Suppressor macrophage (primary cell): ENCODE measurements around the gene PLBD1.
A peak's percentile ranks its signal among the peaks of the same experiment; 100 is the strongest.

Experiments used
- DNase-seq, 4 experiments: peaks; one replicate each; pipeline ENCODE4 v3.0.0-alpha.2; 2020 to 2022

Gene PLBD1

DNA sequence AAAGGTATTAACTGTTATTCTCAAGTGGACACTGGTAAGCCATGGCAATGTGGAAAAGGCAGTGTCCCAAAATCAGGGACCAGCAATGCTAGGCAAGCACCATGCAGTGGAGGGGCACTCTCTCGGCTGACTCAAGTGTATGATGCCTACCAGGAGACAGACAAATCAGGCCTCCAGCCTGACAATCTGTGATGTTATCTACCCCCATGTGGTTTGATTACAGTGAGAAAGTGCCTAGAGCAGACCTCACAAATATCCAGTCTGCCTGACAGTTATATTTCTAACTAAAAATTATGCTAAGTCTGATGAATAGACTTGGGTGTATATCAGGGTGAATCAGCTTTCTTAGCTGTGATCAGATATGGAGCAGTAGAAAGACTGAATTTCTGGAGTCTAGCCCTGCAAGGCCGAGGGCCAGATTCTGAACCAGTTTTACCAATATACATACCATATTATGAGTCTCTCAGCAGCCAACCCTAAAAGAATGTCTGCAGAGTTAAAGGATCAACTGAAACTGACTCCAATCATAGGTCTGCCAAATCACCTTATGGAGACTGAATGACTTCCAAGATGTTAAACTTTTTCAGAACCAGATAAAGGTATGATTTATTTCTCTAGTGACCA lies 3.2 kb downstream of the PLBD1 start:
- no peak for DNase-seq

- no peak for DNase-seq
Measured at GRCh38 chr12:14563046-14563445, 4.6 kb downstream of the PLBD1 start.

- DNase-seq: peak in 3 of 4 experiments; percentile 41 to 76 (median 74)
Measured at GRCh38 chr12:14562279-14562678, 5.4 kb downstream of the PLBD1 start.

DNA sequence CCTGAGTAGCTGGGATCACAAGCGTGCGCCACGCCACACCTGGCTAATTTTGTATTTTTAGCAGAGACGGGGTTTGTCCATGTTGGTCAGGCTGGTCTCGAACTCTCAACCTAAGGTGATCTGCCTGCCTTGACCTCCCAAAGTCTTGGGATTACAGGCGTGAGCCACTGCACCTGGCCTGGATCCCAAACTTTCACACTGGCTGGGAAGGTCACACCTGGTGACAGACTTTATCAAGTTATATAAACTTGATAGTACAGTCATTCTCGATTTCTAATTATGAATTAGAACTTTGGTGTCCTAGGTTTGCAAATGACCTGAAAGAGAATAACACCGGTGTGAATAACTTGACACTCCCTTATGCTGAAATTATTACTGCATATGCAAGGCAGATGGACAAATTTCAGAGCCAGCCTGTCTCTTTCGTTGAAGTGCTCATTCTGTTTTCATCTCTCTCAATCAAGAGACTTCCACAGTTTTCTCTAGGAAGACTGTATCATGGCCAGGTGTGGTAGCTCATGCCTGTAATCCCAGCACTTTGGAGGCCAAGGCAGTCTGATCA lies 5.9 kb downstream of the PLBD1 start:
- DNase-seq: no peak

DNA sequence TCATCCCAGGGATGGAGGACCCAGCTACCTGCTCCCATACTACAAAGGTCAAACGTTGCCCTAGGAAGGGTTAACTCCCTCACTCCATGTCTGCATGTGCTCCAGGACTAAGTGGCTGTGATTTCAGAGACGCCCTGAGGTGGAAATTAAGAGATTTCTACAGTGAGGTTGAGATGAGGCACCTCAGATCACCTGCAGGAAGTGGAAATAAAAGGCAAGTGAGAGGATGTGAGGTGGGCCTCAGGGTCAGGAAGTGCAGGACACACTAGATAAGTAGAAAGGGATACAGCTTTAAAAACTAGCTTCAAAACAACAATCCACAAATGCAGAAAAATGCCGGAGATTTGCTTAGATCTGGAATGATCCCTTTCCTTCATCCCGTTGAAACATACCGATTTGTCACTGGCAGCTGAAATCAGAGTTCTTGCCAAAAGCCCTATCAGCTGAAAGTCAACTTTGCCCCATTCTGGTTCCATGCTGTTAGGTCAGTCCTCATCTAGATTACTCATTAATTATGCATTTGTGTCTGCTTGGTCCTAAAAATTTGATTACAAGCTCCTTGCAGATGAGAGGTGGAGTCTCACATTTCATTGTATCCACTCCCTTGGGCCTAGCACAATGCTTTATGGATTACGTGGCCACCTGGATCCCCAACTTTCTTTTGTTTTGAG lies 6.6 kb downstream of the PLBD1 start:
- no peak for DNase-seq

- peak; percentile 35 to 79 (median 70) for DNase-seq
Measured at GRCh38 chr12:14558473-14558959, 9.2 kb downstream of the PLBD1 start.

DNA sequence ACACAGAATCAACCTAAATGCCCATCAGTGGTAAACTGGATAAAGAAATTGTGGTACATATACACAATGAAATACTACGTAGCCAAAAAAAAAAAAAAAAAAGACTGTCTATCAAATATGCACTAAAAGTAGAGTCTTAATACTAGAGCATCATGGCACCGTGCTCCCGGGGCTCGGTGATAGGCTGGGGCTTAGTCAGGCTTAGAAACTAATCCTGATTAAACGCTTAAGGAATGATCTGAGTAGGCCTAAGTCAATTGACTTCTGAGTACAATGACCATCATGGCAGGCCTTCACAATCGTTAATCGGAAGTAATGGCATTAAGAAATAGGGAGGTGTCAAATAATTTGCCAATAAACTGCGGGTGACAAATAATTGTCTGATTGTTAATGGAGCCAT lies 9.7 kb downstream of the PLBD1 start:
- DNase-seq: no peak

DNA sequence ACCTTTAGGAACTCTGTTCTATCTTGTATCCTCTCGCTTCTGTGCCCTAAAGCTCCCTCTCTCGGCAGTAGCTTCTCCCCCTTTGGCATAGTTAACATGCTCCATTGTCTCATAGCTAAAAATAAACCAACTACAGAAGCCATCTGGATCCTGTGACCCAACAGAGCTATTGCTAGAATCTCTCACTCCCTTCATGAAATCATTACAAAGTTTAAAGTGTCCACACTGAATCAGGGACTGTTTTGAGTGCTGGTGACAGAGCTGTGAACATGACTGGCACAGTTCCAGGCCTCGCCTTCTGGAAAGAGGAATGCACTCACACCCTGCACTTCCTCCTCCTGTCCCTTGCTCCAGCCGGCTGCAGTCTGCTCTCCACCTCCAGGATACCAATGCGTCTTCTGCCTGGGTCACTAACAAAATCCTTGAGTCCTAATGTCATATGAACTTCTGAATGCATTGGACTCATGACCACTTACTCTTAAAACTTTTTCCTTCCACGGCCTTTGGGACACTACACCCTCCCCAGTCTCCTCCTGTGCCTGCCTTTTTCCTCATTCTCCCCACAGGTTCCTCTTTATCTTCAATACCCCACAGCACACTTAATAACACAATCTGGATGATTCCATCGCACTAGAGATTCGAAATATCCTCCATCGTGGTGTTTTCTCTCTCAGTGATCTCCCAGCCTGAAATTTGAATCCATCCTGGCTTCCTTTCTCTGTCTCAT lies 13.2 kb downstream of the PLBD1 start:
- peak; percentile 94 to 98 (median 96) for DNase-seq

DNA sequence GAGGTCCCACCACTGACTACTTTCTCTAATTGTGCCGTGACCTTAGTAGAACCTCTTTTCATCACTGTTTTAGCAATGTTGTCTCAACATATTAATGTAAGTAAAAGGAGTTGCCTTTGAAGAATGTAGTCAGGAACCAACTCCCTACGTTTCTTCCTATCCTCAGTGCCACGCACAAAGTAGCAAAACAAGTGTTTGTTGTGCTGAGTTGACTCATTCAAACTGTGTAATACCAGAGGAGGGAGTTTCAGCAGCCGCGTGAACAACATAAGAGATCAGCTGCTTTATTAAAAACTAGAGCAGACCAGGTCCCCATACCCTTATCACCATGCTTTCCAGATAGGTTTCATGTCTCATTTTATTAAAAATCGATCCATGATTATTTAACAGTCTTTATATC lies 19.1 kb downstream of the PLBD1 start:
- no peak for DNase-seq

DNA sequence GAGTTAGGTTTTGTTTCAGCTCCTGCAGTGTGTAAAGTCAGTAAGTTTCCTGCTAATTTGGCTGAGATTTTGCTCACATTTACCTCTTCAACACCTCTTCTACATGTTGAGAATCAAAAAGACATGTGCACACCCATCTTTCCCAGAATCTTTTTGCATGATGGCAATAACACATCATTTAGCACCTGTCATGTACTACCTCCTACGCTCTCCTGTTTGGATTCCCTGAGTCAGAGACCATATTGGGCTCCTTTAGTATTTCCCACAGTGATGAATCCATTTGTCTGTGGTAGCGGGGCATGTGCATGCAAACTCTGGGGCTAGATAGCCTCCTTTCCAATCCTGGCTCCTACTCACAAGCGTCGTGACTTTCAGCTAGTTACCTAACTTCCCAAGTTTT lies 20.1 kb downstream of the PLBD1 start:
- DNase-seq: no peak

GRCh38 chr12:14545144-14546124 lies 22.2 kb downstream of the PLBD1 start:
- no peak for DNase-seq

GRCh38 chr12:14540801-14541462 lies 26.8 kb downstream of the PLBD1 start:
- DNase-seq: no peak

- DNase-seq: no peak
Measured at GRCh38 chr12:14537088-14537487, 30.6 kb downstream of the PLBD1 start.

GRCh38 chr12:14532152-14532551 lies 35.5 kb downstream of the PLBD1 start:
- DNase-seq: no peak

DNA sequence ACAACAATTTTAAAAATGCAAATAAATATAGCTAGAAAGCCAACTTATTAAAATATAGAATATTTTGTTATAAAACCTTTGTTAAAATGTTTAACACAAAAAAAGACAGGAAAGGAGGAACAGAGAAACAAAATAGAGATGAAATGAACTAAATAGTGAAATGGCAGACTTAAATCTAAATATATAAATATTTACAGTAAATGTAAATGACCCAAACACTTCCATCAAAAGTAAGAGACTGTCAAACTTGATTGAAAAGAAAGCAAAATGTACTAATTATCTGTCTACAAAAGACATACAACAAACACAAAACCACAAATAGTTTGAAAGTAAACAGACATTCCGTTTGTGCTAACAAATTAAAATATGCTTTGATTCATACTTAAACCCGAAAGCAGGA lies 41.7 kb downstream of the PLBD1 start:
- no peak for DNase-seq

GRCh38 chr12:14521822-14522221 lies 45.9 kb downstream of the PLBD1 start:
- no peak for DNase-seq

GRCh38 chr12:14514946-14515345 lies 52.7 kb downstream of the PLBD1 start:
- DNase-seq: peak in 2 of 4 experiments; percentile 2 to 18

GRCh38 chr12:14514154-14514842 lies 53.4 kb downstream of the PLBD1 start:
- DNase-seq: peak; percentile 23 to 68 (median 56)

DNA sequence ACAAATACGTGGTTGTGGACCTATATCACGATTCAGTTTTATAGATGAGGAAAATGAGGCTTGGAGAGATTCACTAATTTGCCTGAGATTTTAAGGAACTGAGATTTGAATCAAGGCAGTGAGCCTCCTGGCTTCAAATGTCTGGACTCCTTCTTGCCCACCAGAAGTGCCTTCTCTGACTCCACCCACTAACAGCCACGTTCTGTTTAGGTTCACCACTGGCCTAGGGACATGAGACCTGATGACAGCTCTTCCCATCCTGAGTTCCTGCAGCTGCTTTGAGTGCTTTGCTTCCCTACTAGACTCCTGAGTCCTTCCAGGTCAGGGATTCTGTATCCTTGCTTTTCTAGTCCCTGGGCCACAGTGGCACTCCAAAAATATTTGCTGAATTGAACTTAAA lies 57.1 kb downstream of the PLBD1 start:
- DNase-seq: no peak

DNA sequence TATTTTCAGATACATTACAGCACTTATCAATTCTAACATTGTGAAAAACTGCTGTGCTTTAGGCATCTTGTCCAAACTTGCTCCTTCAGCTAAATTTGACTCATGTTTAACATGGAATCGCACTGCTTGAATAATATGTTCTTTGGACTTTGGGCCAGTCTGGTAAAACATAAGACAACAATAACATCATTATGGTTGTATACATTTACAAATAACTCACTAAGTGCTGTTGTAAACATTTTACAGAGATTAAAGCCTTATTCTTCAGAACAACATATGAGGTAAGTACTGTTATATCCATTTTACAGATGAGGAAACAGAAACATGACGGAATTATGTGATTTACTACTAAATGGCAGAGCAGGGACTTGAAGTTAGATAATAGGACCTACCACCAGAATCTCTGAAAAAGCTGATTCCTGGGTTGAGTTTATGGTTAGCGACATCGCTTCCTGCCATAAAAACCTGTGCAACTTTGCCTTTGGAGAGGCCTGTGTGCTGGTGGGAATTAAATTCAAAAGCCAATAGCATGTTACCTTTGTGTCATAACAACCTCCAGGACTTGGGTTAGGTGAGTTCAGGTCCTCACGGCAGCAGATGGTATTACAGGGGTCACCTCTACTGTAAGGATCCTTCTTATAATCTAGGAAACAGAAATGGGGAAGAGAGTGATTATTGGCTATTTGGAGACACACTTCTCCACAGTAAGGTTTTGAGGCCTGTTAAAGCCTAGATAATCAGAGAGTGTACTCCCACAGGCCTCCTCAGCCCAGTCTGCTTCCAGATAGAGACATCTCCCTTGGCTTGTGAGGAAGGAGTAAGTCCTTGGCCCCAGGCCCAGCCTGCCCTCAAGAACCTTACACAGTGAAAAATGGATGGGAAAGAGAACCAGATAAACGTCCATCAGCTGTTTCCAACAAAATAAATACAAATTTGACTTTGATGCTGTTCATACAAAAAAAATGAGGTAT lies 61.8 kb downstream of the PLBD1 start:
- DNase-seq: no peak
